Liver (tissue), 9 donors: ENCODE results near the gene KRTAP26-1. TPM values are rescaled to one million over a fixed set of nuclear protein-coding genes. Genes with fewer than 3 reads are reported as not detected.

Experiments used
- DNase-seq: peaks from one replicate; pipeline ENCODE4 v3.0.0-alpha.2; 2017; ENCODE audit warnings: low spot score
- H3K27ac ChIP-seq, 2 donors: one replicate each; pipeline ENCODE4 v1.7.0; 2013; ENCODE audit warnings: inconsistent platforms in 2 of 2, low read length in 2 of 2, control low read depth in 1 of 2, low read depth in 1 of 2, mild to moderate bottlenecking in 1 of 2
- H3K27me3 ChIP-seq, 4 donors: one replicate each; pipeline versions ENCODE4 v1.6.1 to v1.7.0; 2013; ENCODE audit warnings: low read length in 3 of 4, inconsistent platforms in 1 of 4, mild to moderate bottlenecking in 1 of 4, moderate library complexity in 1 of 4; ENCODE audit not compliant: control insufficient read depth in 4 of 4, insufficient read depth in 4 of 4
- H3K36me3 ChIP-seq, 4 donors: one replicate each; pipeline versions ENCODE4 v1.6.1 to v1.7.0; 2013; ENCODE audit warnings: low read length in 3 of 4, mild to moderate bottlenecking in 3 of 4, low read depth in 1 of 4, moderate library complexity in 1 of 4; ENCODE audit not compliant: control insufficient read depth in 4 of 4, insufficient read depth in 3 of 4
- H3K4me1 ChIP-seq, 4 donors: one replicate each; pipeline versions ENCODE4 v1.6.1 to v1.7.0; 2013; ENCODE audit warnings: low read length in 3 of 4, mild to moderate bottlenecking in 3 of 4, moderate library complexity in 1 of 4; ENCODE audit not compliant: control insufficient read depth in 4 of 4, insufficient read depth in 4 of 4
- H3K4me3 ChIP-seq, 3 donors: one replicate each; pipeline versions ENCODE4 v1.6.1 to v1.7.0; 2013; ENCODE audit warnings: low read length in 3 of 3, control low read depth in 1 of 3, low read depth in 1 of 3, mild to moderate bottlenecking in 1 of 3
- H3K9ac ChIP-seq, 2 donors: one replicate each; pipeline ENCODE4 v1.7.0; 2013; ENCODE audit warnings: low read length in 2 of 2, mild to moderate bottlenecking in 2 of 2, moderate library complexity in 2 of 2, control low read depth in 1 of 2, low read depth in 1 of 2
- H3K9me3 ChIP-seq, 4 donors: one replicate each; pipeline versions ENCODE4 v1.6.1 to v1.7.0; 2013; ENCODE audit warnings: low read length in 3 of 4; ENCODE audit not compliant: control insufficient read depth in 4 of 4
- EGR1 ChIP-seq, 2 donors: IDR thresholded peaks; 2 replicates each; pipeline ENCODE4 v1.6.1; 2016 to 2018; ENCODE audit warnings: antibody characterized with exemption in 2 of 2, low read depth in 2 of 2
- FOXA1 ChIP-seq: IDR thresholded peaks from 2 replicates; pipeline ENCODE4 v1.6.1; 2016; ENCODE audit warnings: antibody characterized with exemption
- FOXA2 ChIP-seq: IDR thresholded peaks from 2 replicates; pipeline ENCODE4 v1.6.1; 2016; ENCODE audit warnings: antibody characterized with exemption
- GABPA ChIP-seq, 2 donors: IDR thresholded peaks in 1 of 2; conservative IDR thresholded peaks in 1 of 2; 2 replicates each; pipeline ENCODE4 v1.6.1; 2016; ENCODE audit warnings: antibody characterized with exemption in 2 of 2, mild to moderate bottlenecking in 1 of 2, moderate library complexity in 1 of 2
- HNF4A ChIP-seq, 2 donors: conservative IDR thresholded peaks; 2 replicates each; pipeline ENCODE4 v1.6.1; 2016; ENCODE audit warnings: antibody characterized with exemption in 2 of 2, mild to moderate bottlenecking in 2 of 2
- HNF4G ChIP-seq: IDR thresholded peaks from 2 replicates; pipeline ENCODE4 v1.6.1; 2016; ENCODE audit warnings: antibody characterized with exemption
- JUND ChIP-seq, 2 donors: IDR thresholded peaks; 2 replicates each; pipeline ENCODE4 v1.6.1; 2016; ENCODE audit warnings: antibody characterized with exemption in 2 of 2
- MAX ChIP-seq: IDR thresholded peaks from 2 replicates; pipeline ENCODE4 v1.6.1; 2016; ENCODE audit warnings: antibody characterized with exemption
- NR2F2 ChIP-seq: IDR thresholded peaks from 2 replicates; pipeline ENCODE4 v1.6.1; 2016; ENCODE audit warnings: antibody characterized with exemption
- RAD21 ChIP-seq, 2 donors: IDR thresholded peaks; 2 replicates each; pipeline ENCODE4 v1.6.1; 2016; ENCODE audit warnings: antibody characterized with exemption in 2 of 2, mild to moderate bottlenecking in 2 of 2
- REST ChIP-seq: IDR thresholded peaks from 2 replicates; pipeline ENCODE4 v1.6.1; 2016; ENCODE audit warnings: antibody characterized with exemption, mild to moderate bottlenecking
- RXRA ChIP-seq, 2 donors: IDR thresholded peaks; 2 replicates each; pipeline ENCODE4 v1.6.1; 2017 to 2018; ENCODE audit warnings: antibody characterized with exemption in 2 of 2, mild to moderate bottlenecking in 1 of 2
- SP1 ChIP-seq: IDR thresholded peaks from 2 replicates; pipeline ENCODE4 v1.6.1; 2018; ENCODE audit warnings: antibody characterized with exemption, mild to moderate bottlenecking
- TAF1 ChIP-seq: conservative IDR thresholded peaks from 2 replicates; pipeline ENCODE4 v1.6.1; 2016; ENCODE audit warnings: antibody characterized with exemption, mild to moderate bottlenecking
- YY1 ChIP-seq: IDR thresholded peaks from 2 replicates; pipeline ENCODE4 v1.6.1; 2016; ENCODE audit warnings: antibody characterized with exemption, mild to moderate bottlenecking
- ZBTB33 ChIP-seq: IDR thresholded peaks from 2 replicates; pipeline ENCODE4 v1.6.1; 2016; ENCODE audit warnings: antibody characterized with exemption
- WGBS: extraction: QIAGEN DNeasy Blood & Tissue Kit; methylation state at CpG from one replicate; pipeline ENCODE4 v1.1.7; 2013; 5-methylcytosine and 5-hydroxymethylcytosine counted together
- polyA plus RNA-seq, 2 donors: library from polyadenylated mRNA; stranded (reverse) in 1 of 2; unstranded in 1 of 2; fragments of 200-250 nt in 1 of 2; fragments of >200 nt in 1 of 2; fragmentation: Nextera tagmentation in 1 of 2; extraction: Ambion mirVana in 1 of 2; gene quantifications; one replicate each; pipeline versions ENCODE4 v1.2.1 to v1.2.3, GENCODE V29; 2013 to 2015
- total RNA-seq, 2 donors: library from RNA; depleted of rRNA; stranded (reverse); fragments of >200 nt; gene quantifications; one replicate each; pipeline ENCODE4 v1.2.3, GENCODE V29; 2014
- TF ChIP-seq, protein P1 (sequence below): IDR thresholded peaks from 2 replicates; pipeline ENCODE4 v1.6.1; 2016; ENCODE audit warnings: antibody characterized with exemption
- TF ChIP-seq, protein P2 (sequence below): fragments of 150-350 bp; IDR thresholded peaks from 2 replicates; pipeline ENCODE4 v1.5.1; 2017; ENCODE audit warnings: improper control_type of control experiment, low read depth, low read length; ENCODE audit not compliant: missing input control
- donor health status: healthy.
- donor health status: healthy.
- donor health status: healthy.
- donor health status: healthy.
- donor health status: healthy.

Gene KRTAP26-1
- total and polyA plus RNA-seq, 4 donors = not detected

GRCh38 chr21:30340714-30341573 is 20.8 kb upstream of the KRTAP26-1 start:
- no peak overlapping the region for H3K9ac ChIP-seq
- H3K4me1 ChIP-seq = no peaks in the 10 kb centered on the region
- H3K27me3 ChIP-seq = no peaks in the 10 kb centered on the region
- no peak for DNase-seq
- H3K36me3 ChIP-seq = no peaks in the 10 kb centered on the region
- WGBS = 78% methylated on average over 2 of the region's 2 CpGs
- H3K27ac ChIP-seq = no peak overlapping the region
- peaks cover 0 to 2% (median 0%) of the 10 kb centered on the region in 4 donors for H3K9me3 ChIP-seq
- TF ChIP-seq JUND (IDR thresholded peaks at IDR 0.05) = no peak
- no peak for TF ChIP-seq FOXA1
- TF ChIP-seq MAX = no peak
- no peak for TF ChIP-seq SP1
- no peak for TF ChIP-seq NR2F2
- no peak for TF ChIP-seq TAF1
- TF ChIP-seq, protein P1, sequence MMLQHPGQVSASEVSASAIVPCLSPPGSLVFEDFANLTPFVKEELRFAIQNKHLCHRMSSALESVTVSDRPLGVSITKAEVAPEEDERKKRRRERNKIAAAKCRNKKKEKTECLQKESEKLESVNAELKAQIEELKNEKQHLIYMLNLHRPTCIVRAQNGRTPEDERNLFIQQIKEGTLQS = no peak
- TF ChIP-seq REST = no peak
- no peak for TF ChIP-seq HNF4A (conservative IDR thresholded peaks at IDR 0.05)
- no peak for TF ChIP-seq HNF4G
- no peak for TF ChIP-seq EGR1 (IDR thresholded peaks at IDR 0.05; ENCODE audit: low read depth in 2 of 2)
- TF ChIP-seq, protein P2, sequence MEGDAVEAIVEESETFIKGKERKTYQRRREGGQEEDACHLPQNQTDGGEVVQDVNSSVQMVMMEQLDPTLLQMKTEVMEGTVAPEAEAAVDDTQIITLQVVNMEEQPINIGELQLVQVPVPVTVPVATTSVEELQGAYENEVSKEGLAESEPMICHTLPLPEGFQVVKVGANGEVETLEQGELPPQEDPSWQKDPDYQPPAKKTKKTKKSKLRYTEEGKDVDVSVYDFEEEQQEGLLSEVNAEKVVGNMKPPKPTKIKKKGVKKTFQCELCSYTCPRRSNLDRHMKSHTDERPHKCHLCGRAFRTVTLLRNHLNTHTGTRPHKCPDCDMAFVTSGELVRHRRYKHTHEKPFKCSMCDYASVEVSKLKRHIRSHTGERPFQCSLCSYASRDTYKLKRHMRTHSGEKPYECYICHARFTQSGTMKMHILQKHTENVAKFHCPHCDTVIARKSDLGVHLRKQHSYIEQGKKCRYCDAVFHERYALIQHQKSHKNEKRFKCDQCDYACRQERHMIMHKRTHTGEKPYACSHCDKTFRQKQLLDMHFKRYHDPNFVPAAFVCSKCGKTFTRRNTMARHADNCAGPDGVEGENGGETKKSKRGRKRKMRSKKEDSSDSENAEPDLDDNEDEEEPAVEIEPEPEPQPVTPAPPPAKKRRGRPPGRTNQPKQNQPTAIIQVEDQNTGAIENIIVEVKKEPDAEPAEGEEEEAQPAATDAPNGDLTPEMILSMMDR = peak; percentile 96
- TF ChIP-seq ZBTB33 = no peak
- TF ChIP-seq FOXA2 = no peak
- TF ChIP-seq YY1 = no peak
- TF ChIP-seq GABPA (IDR thresholded peaks at IDR 0.05 in 1 of 2, conservative IDR thresholded peaks at IDR 0.05 in 1 of 2) = no peak
- TF ChIP-seq RAD21 (IDR thresholded peaks at IDR 0.05) = peak; percentile 68 to 82
- TF ChIP-seq RXRA (IDR thresholded peaks at IDR 0.05) = no peak
- no peak overlapping the region for H3K4me3 ChIP-seq
